Measurements from ENCODE around the gene TUFM. TPM values are rescaled to one million over a fixed set of nuclear protein-coding genes. Genes with fewer than 3 reads are reported as not detected.
"Not testable (repeated sequence)": the region's sequence is repeated elsewhere in the genome, so short reads cannot be mapped to it uniquely, and the experiment has no call there.

The TUFM gene
- total RNA-seq, 1 donor from 2014 or later = 144 TPM

DNA sequence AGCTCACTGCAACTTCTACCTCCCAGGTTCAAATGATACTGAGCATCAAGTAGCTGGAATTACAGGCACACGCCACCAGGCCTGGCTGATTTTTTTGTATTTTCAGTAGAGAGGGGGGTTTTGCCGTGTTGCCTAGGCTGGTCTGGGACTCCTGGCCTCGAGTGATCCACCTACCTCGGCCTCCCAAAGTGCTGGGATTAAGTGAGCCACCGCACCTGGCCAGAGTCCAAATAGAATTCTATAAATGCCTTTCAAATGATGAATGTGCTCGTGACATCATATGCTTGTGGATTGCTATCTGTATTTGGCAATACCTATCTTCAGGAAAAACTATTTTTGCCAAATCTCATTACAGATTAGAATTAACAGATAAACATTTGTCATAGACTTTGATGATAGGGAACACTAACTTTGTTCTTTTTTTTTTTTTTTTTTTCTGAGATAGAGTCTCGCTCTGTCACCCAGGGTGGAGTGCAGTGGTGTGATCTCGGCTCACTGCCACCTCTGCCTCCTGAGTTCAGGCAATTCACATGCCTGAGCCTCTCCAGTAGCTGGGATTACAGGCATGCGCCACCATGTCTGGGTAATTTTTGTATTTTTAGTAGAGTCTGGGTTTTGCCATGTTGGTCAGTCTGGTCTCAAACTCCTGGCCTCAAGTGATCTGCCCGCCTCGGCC, 38.6 kb downstream of the TUFM start:
- not testable (repeated sequence) for DNase-seq (ENCODE audit: extremely low read depth, low read depth, low spot score)

DNA sequence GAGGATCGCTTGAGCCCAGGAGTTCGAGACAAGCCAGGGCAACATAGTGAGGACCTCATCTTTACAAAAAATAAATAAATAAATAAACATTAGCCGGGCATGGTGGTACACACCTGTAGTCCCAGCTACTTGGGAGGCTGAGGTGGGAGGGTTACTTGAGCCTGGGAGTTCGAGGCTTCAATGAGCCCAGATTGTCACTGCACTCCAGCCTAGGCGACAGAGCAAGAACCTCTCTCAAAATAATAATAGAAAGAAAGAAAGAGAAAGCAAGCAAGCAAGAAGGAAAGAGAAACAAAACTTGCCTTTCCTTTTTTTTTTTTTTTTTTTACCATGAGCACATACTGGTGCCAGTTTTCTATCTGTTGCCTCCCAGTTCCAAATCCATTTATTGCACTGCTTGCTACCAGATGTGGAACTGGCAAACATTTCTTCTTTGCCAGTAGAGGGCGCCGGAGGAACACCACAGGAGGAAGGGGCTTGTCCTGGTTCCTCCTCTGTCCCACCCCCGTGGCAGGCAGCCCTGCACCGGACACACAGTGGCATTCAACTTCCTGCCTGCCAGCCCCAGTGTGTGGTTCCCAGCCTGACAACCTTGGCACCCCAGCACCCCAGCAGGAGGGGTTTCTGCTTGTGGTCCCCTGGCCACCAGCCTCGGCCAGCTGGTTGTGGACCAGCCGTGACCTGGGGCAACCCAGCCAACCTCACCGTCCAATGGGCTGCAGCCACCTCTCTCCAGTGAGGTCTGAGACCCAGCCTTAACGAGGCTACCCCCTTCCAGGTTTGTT, 43.7 kb downstream of the TUFM start:
- not testable (repeated sequence) for DNase-seq (ENCODE audit: extremely low read depth, low read depth, low spot score)

Other genes starting within 250 kb of the TUFM start
- not detected in 2 replicates for gene SULT1A2, start 249.3 kb downstream of the TUFM start, total RNA-seq
- gene SULT1A1, start 236.3 kb downstream of the TUFM start, total RNA-seq = 1.6 and 2.5 TPM in 2 replicates
- gene NPIPB8, start 208.3 kb downstream of the TUFM start, total RNA-seq = 0.12 TPM in 1 of 2 replicates, not detected in the other
- 164 and 168 TPM in 2 replicates for gene EIF3C, start 134.9 kb downstream of the TUFM start, total RNA-seq
- gene NPIPB9, start 94.6 kb downstream of the TUFM start, total RNA-seq = 0.92 and 2.0 TPM in 2 replicates
- 139 and 166 TPM in 2 replicates for gene ATXN2L, start 23.3 kb downstream of the TUFM start, total RNA-seq
- 25.6 and 30.7 TPM in 2 replicates for gene SH2B1, start 17.5 kb upstream of the TUFM start, total RNA-seq
- gene ATP2A1, start 32.1 kb upstream of the TUFM start, total RNA-seq = 0.19 and 0.53 TPM in 2 replicates
- gene RABEP2, start 78.9 kb upstream of the TUFM start, total RNA-seq = 61.0 and 76.5 TPM in 2 replicates
- not detected in 2 replicates for gene CD19, start 85.6 kb upstream of the TUFM start, total RNA-seq
- 21.0 and 38.7 TPM in 2 replicates for gene NFATC2IP, start 104.6 kb upstream of the TUFM start, total RNA-seq
- gene SPNS1, start 128.4 kb upstream of the TUFM start, total RNA-seq = 58.5 and 74.8 TPM in 2 replicates
- 2.3 and 3.0 TPM in 2 replicates for gene LAT, start 138.7 kb upstream of the TUFM start, total RNA-seq